ENCODE results near the gene SLC7A4. TPM values are rescaled to one million over a fixed set of nuclear protein-coding genes. Genes with fewer than 3 reads are reported as not detected.

The SLC7A4 gene
- total RNA-seq, 4 donors from 2014 or later: 0.23 to 1.2 (median 0.37) TPM

GRCh38 chr22:21014202-21014725 is 18.1 kb downstream of the SLC7A4 start:
- WGBS, 2 donors (ENCODE audit: low coverage in 1 of 2): 0% methylated on average over 2 of the region's 40 CpGs; no CpG with 5 or more reads in 1 of the 2 donors
- Histone ChIP-seq H3K27me3 (no peaks in the 10 kb centered on the region), H3K4me3 (peak overlapping the region; percentile 21 to 55), H3K36me3 (no peaks in the 10 kb centered on the region), H3K27ac (peak overlapping the region in 3 of 4 donors; percentile 78 to 88 (median 82)), H3K4me1 (peaks cover 0 to 28% (median 21%) of the 10 kb centered on the region in 3 donors), H3K9me3 (no peaks in the 10 kb centered on the region)
- ATAC-seq: peak; percentile 97
- TF ChIP-seq EP300 (IDR thresholded peaks at IDR 0.05) (no peak), POLR2A (IDR thresholded peaks at IDR 0.05) (no peak), POLR2AphosphoS5 (IDR thresholded peaks at IDR 0.05) (no peak), CTCF (IDR thresholded peaks at IDR 0.05) (no peak)

GRCh38 chr22:21013657-21014201 is 18.6 kb downstream of the SLC7A4 start:
- Histone ChIP-seq H3K4me3 (peak overlapping the region; percentile 21 to 55), H3K9me3 (no peaks in the 10 kb centered on the region), H3K27me3 (no peaks in the 10 kb centered on the region), H3K4me1 (peaks cover 0 to 28% (median 21%) of the 10 kb centered on the region in 3 donors), H3K36me3 (no peaks in the 10 kb centered on the region), H3K27ac (peak overlapping the region in 3 of 4 donors; percentile 78 to 88 (median 82))
- WGBS, 2 donors (ENCODE audit: low coverage in 1 of 2): 11 to 18% methylated on average over 7 to 9 of the region's 24 CpGs
- ATAC-seq: no peak
- TF ChIP-seq POLR2AphosphoS5 (IDR thresholded peaks at IDR 0.05): no peak
- no peak for TF ChIP-seq POLR2A (IDR thresholded peaks at IDR 0.05)
- TF ChIP-seq EP300 (IDR thresholded peaks at IDR 0.05): no peak
- TF ChIP-seq CTCF (IDR thresholded peaks at IDR 0.05): no peak

- no peak overlapping the region for H3K4me3 ChIP-seq
- H3K4me1 ChIP-seq: peaks cover 0 to 28% (median 21%) of the 10 kb centered on the region in 3 donors
- H3K27ac ChIP-seq: peak overlapping the region in 2 of 4 donors; percentile 82 to 88
- no peaks in the 10 kb centered on the region for H3K27me3 ChIP-seq
- 40 to 70% methylated on average over 1 to 3 of the region's 14 CpGs for WGBS, 2 donors (ENCODE audit: low coverage in 1 of 2)
- ATAC-seq: no peak
- H3K36me3 ChIP-seq: no peaks in the 10 kb centered on the region
- no peaks in the 10 kb centered on the region for H3K9me3 ChIP-seq
- TF ChIP-seq POLR2A (IDR thresholded peaks at IDR 0.05): no peak
- TF ChIP-seq EP300 (IDR thresholded peaks at IDR 0.05): no peak
Observed at GRCh38 chr22:21012446-21013407, 19.6 kb downstream of the SLC7A4 start.

GRCh38 chr22:21010426-21011113 is 21.8 kb downstream of the SLC7A4 start:
- no peak for ATAC-seq
- Histone ChIP-seq H3K4me1 (peaks cover 0 to 24% (median 18%) of the 10 kb centered on the region in 3 donors), H3K27ac (no peak overlapping the region), H3K4me3 (no peak overlapping the region), H3K9me3 (no peaks in the 10 kb centered on the region), H3K36me3 (no peaks in the 10 kb centered on the region), H3K27me3 (no peaks in the 10 kb centered on the region)
- TF ChIP-seq POLR2AphosphoS5 (IDR thresholded peaks at IDR 0.05): no peak
- TF ChIP-seq POLR2A (IDR thresholded peaks at IDR 0.05): no peak
- TF ChIP-seq CTCF (IDR thresholded peaks at IDR 0.05): no peak
- no peak for TF ChIP-seq EP300 (IDR thresholded peaks at IDR 0.05)
- 94 to 100% methylated on average over 1 to 2 of the region's 3 CpGs for WGBS, 2 donors (ENCODE audit: low coverage in 1 of 2)

Measured in gastroesophageal sphincter (tissue), 4 donors.